GM23338 (cell line): Measurements from ENCODE around the gene SOX10. TPM values are rescaled to one million over a fixed set of nuclear protein-coding genes. Genes with fewer than 3 reads are reported as not detected.

ENCODE experiments used
- ATAC-seq: fragments of 200-7000 bp; cut with Tn5 transposase; 3 replicates; pipeline ENCODE4 v1.9.1; 2020
- DNase-seq: peaks from one replicate; pipeline ENCODE4 v3.0.0-alpha.2; 2015; ENCODE audit warnings: low spot score
- H2AFZ ChIP-seq: fragments of 200-600 bp; sonication (generic); 2 replicates; pipeline ENCODE4 v1.8.0; 2016; ENCODE audit warnings: antibody characterized with exemption, mild to moderate bottlenecking, moderate library complexity
- H3F3A ChIP-seq: fragments of 200-600 bp; sonication (generic); replicated peaks from 2 replicates; pipeline ENCODE4 v1.8.0; 2017; ENCODE audit warnings: antibody characterized with exemption, mixed run types, low read depth
- H3K27ac ChIP-seq: fragments of 200-600 bp; sonication (generic); 2 replicates; pipeline ENCODE4 v1.6.1; 2016; ENCODE audit warnings: low read depth
- H3K27me3 ChIP-seq: fragments of 200-600 bp; sonication (generic); 2 replicates; pipeline ENCODE4 v1.8.0; 2016; ENCODE audit warnings: mild to moderate bottlenecking, mixed run types, moderate library complexity; ENCODE audit not compliant: insufficient read depth
- H3K36me3 ChIP-seq: fragments of 200-600 bp; sonication (generic); 2 replicates; pipeline ENCODE4 v1.8.0; 2016; ENCODE audit warnings: mild to moderate bottlenecking; ENCODE audit not compliant: insufficient read depth
- H3K4me1 ChIP-seq: fragments of 200-600 bp; sonication (generic); 2 replicates; pipeline ENCODE4 v1.8.0; 2016; ENCODE audit warnings: mild to moderate bottlenecking, moderate library complexity; ENCODE audit not compliant: insufficient read depth
- H3K4me2 ChIP-seq: fragments of 200-600 bp; sonication (generic); 2 replicates; pipeline ENCODE4 v1.7.1; 2017; ENCODE audit warnings: mixed run types
- H3K4me3 ChIP-seq: fragments of 200-600 bp; sonication (generic); 2 replicates; pipeline ENCODE4 v1.6.1; 2016; ENCODE audit warnings: mixed run types
- H3K79me2 ChIP-seq: fragments of 200-600 bp; sonication (generic); replicated peaks from 2 replicates; pipeline ENCODE4 v1.8.0; 2017; ENCODE audit warnings: mild to moderate bottlenecking; ENCODE audit not compliant: insufficient read depth
- H3K9me2 ChIP-seq: fragments of 200-600 bp; sonication (generic); 2 replicates; pipeline ENCODE4 v1.8.0; 2017; ENCODE audit not compliant: insufficient read depth
- H4K20me1 ChIP-seq: fragments of 200-600 bp; sonication (generic); replicated peaks from 2 replicates; pipeline ENCODE4 v1.8.0; 2017; ENCODE audit warnings: mild to moderate bottlenecking; ENCODE audit not compliant: insufficient read depth
- H3K27ac Mint-ChIP-seq: 2 replicates; pipeline ENCODE4 v1.8.0; 2020; ENCODE audit warnings: inconsistent platforms, mild to moderate bottlenecking, moderate library complexity, mixed read lengths
- H3K27me3 Mint-ChIP-seq: 3 replicates; pipeline ENCODE4 v1.8.0; 2022; ENCODE audit warnings: low read depth, mild to moderate bottlenecking, moderate library complexity, mixed read lengths, inconsistent platforms; ENCODE audit not compliant: insufficient read depth, poor library complexity
- H3K36me3 Mint-ChIP-seq: 3 replicates; pipeline ENCODE4 v1.8.0; 2021; ENCODE audit warnings: low read depth, mild to moderate bottlenecking, inconsistent platforms, moderate library complexity, mixed read lengths
- H3K4me1 Mint-ChIP-seq: 3 replicates; pipeline ENCODE4 v1.8.0; 2020; ENCODE audit warnings: mild to moderate bottlenecking, inconsistent platforms, mixed read lengths
- H3K4me3 Mint-ChIP-seq: 3 replicates; pipeline ENCODE4 v1.8.0; 2021; ENCODE audit warnings: moderate library complexity, mild to moderate bottlenecking, inconsistent platforms, mixed read lengths
- H3K9me3 Mint-ChIP-seq: 3 replicates; pipeline ENCODE4 v1.8.0; 2020; ENCODE audit warnings: moderate library complexity, mild to moderate bottlenecking, inconsistent platforms, mixed read lengths
- CREB1 ChIP-seq: fragments of 250-450 bp; sonication (Bioruptor Pico); IDR thresholded peaks from 2 replicates; pipeline ENCODE4 v1.5.0; 2020; ENCODE audit warnings: low read depth, mild to moderate bottlenecking, moderate library complexity
- CTCF ChIP-seq, 2 experiments: fragments of 200-600 bp in 1 of 2; sonication (generic) in 1 of 2; conservative IDR thresholded peaks; 2 replicates each; pipeline versions ENCODE4 v1.5.1 to v1.6.1; 2016 to 2017; ENCODE audit warnings: antibody characterized with exemption in 2 of 2, low read depth in 2 of 2, mild to moderate bottlenecking in 2 of 2, moderate library complexity in 1 of 2
- ETS1 ChIP-seq: IDR thresholded peaks from 2 replicates; pipeline ENCODE4 v1.6.1; 2016; ENCODE audit warnings: antibody characterized with exemption
- JUNB ChIP-seq: IDR thresholded peaks from one replicate; pipeline ENCODE4 v1.6.1; 2016; ENCODE audit warnings: antibody characterized with exemption; ENCODE audit not compliant: unreplicated experiment
- NANOG ChIP-seq: IDR thresholded peaks from 2 replicates; pipeline ENCODE4 v1.6.1; 2016; ENCODE audit warnings: antibody characterized with exemption, borderline replicate concordance
- REST ChIP-seq: IDR thresholded peaks from one replicate; pipeline ENCODE4 v1.6.1; 2018; ENCODE audit warnings: antibody characterized with exemption; ENCODE audit not compliant: unreplicated experiment
- STAT1 ChIP-seq: IDR thresholded peaks from one replicate; pipeline ENCODE4 v1.6.1; 2016; ENCODE audit warnings: antibody characterized with exemption; ENCODE audit not compliant: unreplicated experiment
- polyA plus RNA-seq: library from polyadenylated mRNA; unstranded; fragments of >200 nt; fragmentation: Nextera tagmentation; extraction: Ambion mirVana; gene quantifications from 2 replicates; pipeline ENCODE4 v1.2.1, GENCODE V29; 2016
- total RNA-seq: library from RNA; depleted of rRNA; stranded (reverse); fragments of >200 nt; shearing (Covaris generic); gene quantifications from 2 replicates; pipeline ENCODE4 v1.2.3, GENCODE V29; 2014

The SOX10 gene
- total and polyA plus RNA-seq, 2 experiments from 2014 or later = 1.1 to 2.1 TPM

- Histone ChIP-seq H3K36me3 (peaks cover 5% of the 10 kb centered on the region; the same call in 1 of the 2 replicates), H2AFZ (no peak overlapping the region), H3K4me1 (peaks cover 4% of the 10 kb centered on the region; the same call in 1 of the 2 replicates), H3K4me3 (no peak overlapping the region), H3K27ac (peak overlapping the region; percentile 72; the same call in 1 of the 2 replicates), H3K79me2 (no peaks in the 10 kb centered on the region), H3K27me3 (no peaks in the 10 kb centered on the region), H3F3A (no peaks in the 10 kb centered on the region), H3K4me2 (no peak overlapping the region), H4K20me1 (no peaks in the 10 kb centered on the region; the same call in 1 of the 2 replicates), H3K9me2 (no peaks in the 10 kb centered on the region)
- TF ChIP-seq ETS1 (no peak), CTCF (conservative IDR thresholded peaks at IDR 0.05; ENCODE audit: low read depth in 2 of 2) (peak in 1 of 2 experiments; percentile 39; a peak in 2 of 4 replicates)
- Mint-ChIP-seq H3K27ac (peak overlapping the region; percentile 56; the same call in 1 of the 2 replicates), H3K9me3 (no peaks in the 10 kb centered on the region), H3K4me3 (no peak overlapping the region), H3K36me3 (peaks cover 18% of the 10 kb centered on the region), H3K27me3 (peaks cover 9% of the 10 kb centered on the region), H3K4me1 (peaks cover 8% of the 10 kb centered on the region; the same call in 1 of the 3 replicates)
- DNase-seq (peak; percentile 30), ATAC-seq (peak; percentile 80)
Observed at GRCh38 chr22:37940698-37941376, 43.5 kb downstream of the SOX10 start.

GRCh38 chr22:37933711-37934376 is 50.5 kb downstream of the SOX10 start:
- peaks cover 17% of the 10 kb centered on the region for H3K36me3 Mint-ChIP-seq
- peaks cover 9% of the 10 kb centered on the region for H3K4me1 Mint-ChIP-seq
- Histone ChIP-seq H3K36me3 (0 out of 2 replicates have a peak, but pooled peaks cover 5% of the 10 kb centered on the region), H3K79me2 (no peaks in the 10 kb centered on the region), H3K27me3 (no peaks in the 10 kb centered on the region), H3K27ac (peak overlapping the region; percentile 72; the same call in 1 of the 2 replicates), H3K4me1 (no peaks in the 10 kb centered on the region), H3F3A (0 out of 2 replicates have a peak, but pooled peaks cover 7% of the 10 kb centered on the region), H2AFZ (no peak overlapping the region), H3K4me2 (no peak overlapping the region), H3K9me2 (no peaks in the 10 kb centered on the region), H3K4me3 (no peak overlapping the region), H4K20me1 (no peaks in the 10 kb centered on the region; the same call in 1 of the 2 replicates)
- DNase-seq (peak; percentile 97), ATAC-seq (peak; percentile 98)
- TF ChIP-seq NANOG (no peak), STAT1 (no peak), REST (no peak), CTCF (conservative IDR thresholded peaks at IDR 0.05; ENCODE audit: low read depth in 2 of 2) (peak; percentile 85 to 93), JUNB (no peak), ETS1 (no peak), CREB1 (CRISPR knock-in tag) (0 out of 2 replicates have a peak, but pooled peaks have one; percentile 35)
- H3K4me3 Mint-ChIP-seq = no peak overlapping the region
- H3K9me3 Mint-ChIP-seq = no peaks in the 10 kb centered on the region
- H3K27ac Mint-ChIP-seq = peak overlapping the region; percentile 73
- H3K27me3 Mint-ChIP-seq = peaks cover 8% of the 10 kb centered on the region
